ENCODE data around the gene GUCY2D.
A peak's percentile ranks its signal among the peaks of the same experiment; 100 is the strongest.
"Not testable (repeated sequence)": the region's sequence is repeated elsewhere in the genome, so short reads cannot be mapped to it uniquely, and the experiment has no call there.

The GUCY2D gene

GRCh38 chr17:8019166-8019565 is 16.8 kb downstream of the GUCY2D start:
- DNase-seq, result no peak

GRCh38 chr17:8019665-8020650 is 17.5 kb downstream of the GUCY2D start:
- no peak for DNase-seq

GRCh38 chr17:8020776-8021564 is 18.6 kb downstream of the GUCY2D start:
- DNase-seq, result no peak

GRCh38 chr17:8021565-8022359 is 19.3 kb downstream of the GUCY2D start:
- no peak for DNase-seq

GRCh38 chr17:8022360-8023003 is 20.1 kb downstream of the GUCY2D start:
- no peak for DNase-seq

GRCh38 chr17:8024161-8024560 is 21.7 kb downstream of the GUCY2D start:
- DNase-seq, result not testable (repeated sequence)

- no peak for DNase-seq
Observed at GRCh38 chr17:8025176-8025911, 22.9 kb downstream of the GUCY2D start.

- no peak for DNase-seq
Observed at GRCh38 chr17:8029121-8029520, 26.7 kb downstream of the GUCY2D start.

- DNase-seq, result no peak
Observed at GRCh38 chr17:8031261-8031661, 28.8 kb downstream of the GUCY2D start.

GRCh38 chr17:8031950-8032349 is 29.5 kb downstream of the GUCY2D start:
- DNase-seq, result no peak

- no peak for DNase-seq
Observed at GRCh38 chr17:8032442-8032841, 30.0 kb downstream of the GUCY2D start.

- DNase-seq, result no peak
Observed at GRCh38 chr17:8038954-8039610, 36.7 kb downstream of the GUCY2D start, which contains the start of gene ALOX15B. Gene ALOX15B, plus strand, starts transcription at chr17:8039059. Its CDS starts 97 bp downstream, at chr17:8039156.

GRCh38 chr17:8039611-8040168 is 37.3 kb downstream of the GUCY2D start:
- no peak for DNase-seq

GRCh38 chr17:8041249-8041928 is 39.0 kb downstream of the GUCY2D start:
- peak; percentile 79 for DNase-seq

- DNase-seq, result no peak
Observed at GRCh38 chr17:8041979-8042378, 39.6 kb downstream of the GUCY2D start.

GRCh38 chr17:8044819-8045810 is 42.7 kb downstream of the GUCY2D start:
- no peak for DNase-seq

GRCh38 chr17:8046306-8046928 is 44.0 kb downstream of the GUCY2D start:
- no peak for DNase-seq

Data from NCI-H1694 treated with DMSO at 0.1 percent for 48 hours (cell line).